Testis (tissue), 3 donors: ENCODE measurements around the gene ARPP21. TPM values are rescaled to one million over a fixed set of nuclear protein-coding genes. Genes with fewer than 3 reads are reported as not detected.

Experiments
- DNase-seq: peaks from one replicate; pipeline ENCODE4 v3.0.0-alpha.2; 2019
- H3K27ac ChIP-seq, 2 donors: fragments of 200-600 bp; sonication (generic); one replicate each; pipeline ENCODE4 v1.5.1; 2019
- H3K27me3 ChIP-seq: fragments of 200-600 bp; sonication (generic); one replicate; pipeline ENCODE4 v1.5.1; 2019
- H3K36me3 ChIP-seq: fragments of 200-600 bp; sonication (generic); one replicate; pipeline ENCODE4 v1.5.1; 2017; ENCODE audit warnings: low read depth; ENCODE audit errors: missing control alignments
- H3K4me1 ChIP-seq: fragments of 200-600 bp; sonication (generic); one replicate; pipeline ENCODE4 v1.5.1; 2019
- H3K4me3 ChIP-seq, 2 donors: fragments of 200-600 bp; sonication (generic); one replicate each; pipeline ENCODE4 v1.5.1; 2017 to 2019
- H3K9me3 ChIP-seq: fragments of 200-600 bp; sonication (generic); one replicate; pipeline ENCODE4 v1.5.1; 2017
- POLR2A ChIP-seq: fragments of 450-650 bp; IDR thresholded peaks from one replicate; pipeline ENCODE4 v1.6.1; 2017; ENCODE audit warnings: antibody characterized with exemption, mild to moderate bottlenecking, moderate library complexity
- WGBS, 2 donors: methylation state at CpG; one replicate each; pipeline ENCODE4 v1.1.5; 2018; 5-methylcytosine and 5-hydroxymethylcytosine counted together
- intact Hi-C: fragments of 100-400 bp; cut with DNase I; formaldehyde crosslinking; loops from one replicate; pipeline ENCODE4 v1.15.1; 2023; ENCODE audit warnings: low total_unique reads
- polyA plus RNA-seq: library from polyadenylated mRNA; stranded (reverse); fragments of 350-450 nt; fragmentation: Illumina TruSeq; extraction: RNeasy Lipid Tissue Mini Kit (QIAGEN cat#74804); gene quantifications from one replicate; pipeline ENCODE4 v1.2.3, GENCODE V29; 2014; ENCODE audit warnings: low read depth, low replicate concordance; ENCODE audit not compliant: insufficient read depth
- total RNA-seq, 2 donors: library from RNA; depleted of rRNA; stranded (reverse); fragments of >200 nt; gene quantifications; one replicate each; pipeline ENCODE4 v1.2.3, GENCODE V29; 2016
- TF ChIP-seq, protein P1 (sequence below), 3 experiments: fragments of 450-650 bp in 2 of 3; fragments of 200-600 bp in 1 of 3; sonication (generic) in 1 of 3; IDR thresholded peaks; one replicate each; pipeline ENCODE4 v1.5.1; 2016 to 2019; ENCODE audit warnings: antibody characterized with exemption in 3 of 3, mild to moderate bottlenecking in 2 of 3, moderate library complexity in 1 of 3

The ARPP21 gene
- total and polyA plus RNA-seq, 3 donors from 2014 or later: 0.47 to 1.1 (median 0.87) TPM

GRCh38 chr3:35779611-35780010 is 140.3 kb downstream of the ARPP21 start:
- intact Hi-C loops: no loop called here
- Histone ChIP-seq H3K4me1 (no peaks in the 10 kb centered on the region), H3K4me3 (no peak overlapping the region), H3K27ac (no peak overlapping the region), H3K9me3 (no peaks in the 10 kb centered on the region), H3K36me3 (no peaks in the 10 kb centered on the region), H3K27me3 (no peaks in the 10 kb centered on the region)
- TF ChIP-seq, protein P1, sequence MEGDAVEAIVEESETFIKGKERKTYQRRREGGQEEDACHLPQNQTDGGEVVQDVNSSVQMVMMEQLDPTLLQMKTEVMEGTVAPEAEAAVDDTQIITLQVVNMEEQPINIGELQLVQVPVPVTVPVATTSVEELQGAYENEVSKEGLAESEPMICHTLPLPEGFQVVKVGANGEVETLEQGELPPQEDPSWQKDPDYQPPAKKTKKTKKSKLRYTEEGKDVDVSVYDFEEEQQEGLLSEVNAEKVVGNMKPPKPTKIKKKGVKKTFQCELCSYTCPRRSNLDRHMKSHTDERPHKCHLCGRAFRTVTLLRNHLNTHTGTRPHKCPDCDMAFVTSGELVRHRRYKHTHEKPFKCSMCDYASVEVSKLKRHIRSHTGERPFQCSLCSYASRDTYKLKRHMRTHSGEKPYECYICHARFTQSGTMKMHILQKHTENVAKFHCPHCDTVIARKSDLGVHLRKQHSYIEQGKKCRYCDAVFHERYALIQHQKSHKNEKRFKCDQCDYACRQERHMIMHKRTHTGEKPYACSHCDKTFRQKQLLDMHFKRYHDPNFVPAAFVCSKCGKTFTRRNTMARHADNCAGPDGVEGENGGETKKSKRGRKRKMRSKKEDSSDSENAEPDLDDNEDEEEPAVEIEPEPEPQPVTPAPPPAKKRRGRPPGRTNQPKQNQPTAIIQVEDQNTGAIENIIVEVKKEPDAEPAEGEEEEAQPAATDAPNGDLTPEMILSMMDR (IDR thresholded peaks at IDR 0.05): no peak
- TF ChIP-seq POLR2A: no peak
- no peak for DNase-seq

DNA sequence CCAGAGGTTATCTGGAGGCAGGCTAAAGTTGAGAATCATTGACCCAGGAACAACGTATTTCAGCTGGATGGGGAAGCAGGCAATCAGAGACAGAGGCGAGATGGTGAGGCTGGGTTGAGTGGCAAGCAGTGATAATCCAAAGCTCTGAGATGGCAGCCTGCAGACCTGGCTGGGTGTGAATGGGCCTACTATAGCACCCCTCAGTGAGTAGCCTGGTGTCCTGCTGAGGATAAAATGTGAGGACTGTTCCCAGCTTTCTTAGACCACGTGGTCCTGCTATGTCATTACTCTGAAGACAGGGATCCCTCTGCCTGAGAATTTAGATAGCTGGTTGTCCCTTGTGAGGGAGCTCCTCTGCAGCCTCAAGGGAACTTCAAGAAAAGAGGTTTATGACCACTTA is 141.5 kb downstream of the ARPP21 start:
- 51 to 52% methylated on average over 3 of the region's 3 CpGs for WGBS, 2 donors
- DNase-seq: no peak
- no peaks in the 10 kb centered on the region for H3K36me3 ChIP-seq

DNA sequence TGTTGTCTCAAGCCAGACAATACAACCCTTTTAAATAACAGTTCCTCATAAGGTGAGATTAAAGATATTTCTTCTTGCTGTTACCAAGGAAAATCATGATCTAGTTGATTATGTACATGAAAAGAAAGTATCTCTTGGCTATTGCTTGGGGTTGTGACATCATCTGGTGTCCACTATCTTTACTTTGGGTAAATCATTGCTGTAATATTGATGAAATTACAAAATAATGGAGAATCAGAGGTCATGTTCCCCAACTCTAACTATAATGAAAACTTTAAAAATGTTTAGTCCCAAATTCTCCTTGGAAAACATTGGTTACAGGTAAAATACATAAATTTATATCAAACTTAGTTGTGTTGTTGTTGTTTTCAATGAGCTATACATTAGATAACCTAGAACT is 142.2 kb downstream of the ARPP21 start:
- no peak for TF ChIP-seq POLR2A
- TF ChIP-seq, protein P1 (IDR thresholded peaks at IDR 0.05): no peak
- intact Hi-C loops: no loop called here
- Histone ChIP-seq H3K4me1 (no peaks in the 10 kb centered on the region), H3K9me3 (no peaks in the 10 kb centered on the region), H3K4me3 (no peak overlapping the region), H3K36me3 (no peaks in the 10 kb centered on the region), H3K27me3 (no peaks in the 10 kb centered on the region), H3K27ac (no peak overlapping the region)
- DNase-seq: no peak

More for the DNA sequence above, 141.5 kb downstream of the ARPP21 start:
- H3K4me1 ChIP-seq: no peaks in the 10 kb centered on the region
- H3K27me3 ChIP-seq: no peaks in the 10 kb centered on the region
- intact Hi-C loops: no loop called here
- no peak overlapping the region for H3K27ac ChIP-seq
- H3K4me3 ChIP-seq: no peak overlapping the region
- H3K9me3 ChIP-seq: no peaks in the 10 kb centered on the region
- no peak for TF ChIP-seq POLR2A
- TF ChIP-seq, protein P1 (IDR thresholded peaks at IDR 0.05): no peak

GRCh38 chr3:35782355-35782754 is 143.0 kb downstream of the ARPP21 start:
- H3K4me1 ChIP-seq: no peaks in the 10 kb centered on the region
- TF ChIP-seq, protein P1 (IDR thresholded peaks at IDR 0.05): no peak
- TF ChIP-seq POLR2A: no peak
- 70 to 76% methylated on average over 1 of the region's 1 CpG for WGBS, 2 donors
- intact Hi-C loops: no loop called here
- H3K27ac ChIP-seq: no peak overlapping the region
- H3K36me3 ChIP-seq: no peaks in the 10 kb centered on the region
- H3K9me3 ChIP-seq: no peaks in the 10 kb centered on the region
- no peak overlapping the region for H3K4me3 ChIP-seq
- H3K27me3 ChIP-seq: no peaks in the 10 kb centered on the region
- no peak for DNase-seq

- H3K27ac ChIP-seq: no peak overlapping the region
- no peaks in the 10 kb centered on the region for H3K27me3 ChIP-seq
- no peak for DNase-seq
- H3K9me3 ChIP-seq: no peaks in the 10 kb centered on the region
- H3K36me3 ChIP-seq: no peaks in the 10 kb centered on the region
- no peak overlapping the region for H3K4me3 ChIP-seq
- WGBS, 2 donors: 93 to 95% methylated on average over 1 of the region's 1 CpG
- TF ChIP-seq, protein P1 (IDR thresholded peaks at IDR 0.05): no peak
- TF ChIP-seq POLR2A: no peak
- intact Hi-C loops: no loop called here
- no peaks in the 10 kb centered on the region for H3K4me1 ChIP-seq
These were observed 144.8 kb downstream of the ARPP21 start for GRCh38 chr3:35784169-35784568.
